CD4-positive, alpha-beta T cell treated with Interferon gamma for 1 hour (primary cell): ENCODE data around the gene CCBE1.

Experiments
- DNase-seq: peaks from one replicate; pipeline ENCODE4 v3.0.0-alpha.2; 2020

Gene CCBE1

DNA sequence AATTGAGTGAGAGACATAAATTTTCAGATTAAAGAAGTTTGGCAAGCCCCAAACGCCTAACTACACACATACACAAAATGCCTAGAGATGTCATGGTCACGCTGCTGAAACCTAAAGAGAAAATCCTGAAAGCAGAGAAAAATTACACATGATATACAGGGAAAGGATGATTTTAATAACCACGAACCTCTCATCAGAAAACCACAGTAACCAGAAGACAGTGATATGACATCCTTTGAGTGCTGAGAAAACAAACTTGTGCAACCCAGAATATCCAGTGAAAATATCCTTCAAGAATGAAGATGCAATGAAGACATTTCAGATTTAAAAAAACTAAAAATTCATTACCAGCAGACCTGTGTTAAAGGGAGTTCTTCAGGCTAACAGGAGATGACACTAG is 215.8 kb downstream of the CCBE1 start:
- no peak for DNase-seq

DNA sequence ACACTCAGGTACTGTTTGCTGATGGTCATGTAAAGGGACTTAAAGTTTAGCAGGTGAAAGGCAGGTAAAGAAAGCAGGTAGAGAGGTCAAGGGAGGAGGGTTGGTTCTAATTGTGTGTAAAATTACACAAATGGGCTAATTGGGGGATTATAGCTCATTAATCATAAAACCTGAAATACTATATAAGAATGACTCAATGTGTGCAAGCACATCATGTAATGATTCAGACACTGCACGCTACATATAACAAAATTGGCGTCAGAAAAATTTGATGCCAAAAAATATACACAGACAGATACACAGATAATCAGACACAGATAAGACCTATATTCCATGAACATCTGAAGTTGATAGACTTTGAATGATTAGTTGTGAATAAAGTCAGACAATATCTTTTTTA is 217.4 kb downstream of the CCBE1 start:
- no peak for DNase-seq

DNA sequence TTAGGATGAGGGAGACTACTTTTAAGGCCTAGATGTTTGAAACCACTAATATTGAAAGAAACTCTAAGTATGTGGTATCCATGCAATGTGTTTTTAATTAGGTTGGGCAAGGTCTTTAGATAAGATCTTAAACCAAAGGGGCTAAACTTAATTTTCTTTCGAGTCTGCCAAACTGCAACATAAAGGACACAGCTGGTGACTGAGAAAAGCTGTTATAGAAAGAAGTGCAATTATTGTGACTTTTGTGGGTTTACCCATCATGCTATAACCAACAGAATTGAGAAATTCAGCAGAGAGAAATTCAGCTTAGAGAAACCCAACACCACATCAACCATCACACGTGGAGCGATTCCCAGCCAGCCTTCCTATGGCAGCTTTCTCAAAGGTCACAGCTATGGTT is 218.6 kb downstream of the CCBE1 start:
- DNase-seq = no peak

DNA sequence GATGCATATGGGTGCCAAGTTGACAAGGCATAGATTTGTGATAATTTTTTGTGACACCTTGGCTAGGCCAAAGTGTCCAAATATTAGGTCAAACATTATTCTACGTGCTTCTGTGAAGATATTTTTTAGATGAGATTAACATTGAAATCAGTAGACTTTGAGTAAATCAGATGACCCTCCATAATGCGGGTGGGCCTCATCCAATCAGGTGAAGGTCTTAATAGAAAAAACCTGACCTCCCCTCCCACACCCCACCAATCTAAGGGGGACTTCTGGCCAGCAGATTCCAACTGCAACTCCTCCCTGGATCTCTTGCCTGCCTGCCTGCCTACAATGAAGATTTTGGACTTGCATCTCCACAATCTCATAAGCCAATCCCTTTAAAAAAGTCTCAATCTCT is 219.4 kb downstream of the CCBE1 start:
- DNase-seq = no peak

DNA sequence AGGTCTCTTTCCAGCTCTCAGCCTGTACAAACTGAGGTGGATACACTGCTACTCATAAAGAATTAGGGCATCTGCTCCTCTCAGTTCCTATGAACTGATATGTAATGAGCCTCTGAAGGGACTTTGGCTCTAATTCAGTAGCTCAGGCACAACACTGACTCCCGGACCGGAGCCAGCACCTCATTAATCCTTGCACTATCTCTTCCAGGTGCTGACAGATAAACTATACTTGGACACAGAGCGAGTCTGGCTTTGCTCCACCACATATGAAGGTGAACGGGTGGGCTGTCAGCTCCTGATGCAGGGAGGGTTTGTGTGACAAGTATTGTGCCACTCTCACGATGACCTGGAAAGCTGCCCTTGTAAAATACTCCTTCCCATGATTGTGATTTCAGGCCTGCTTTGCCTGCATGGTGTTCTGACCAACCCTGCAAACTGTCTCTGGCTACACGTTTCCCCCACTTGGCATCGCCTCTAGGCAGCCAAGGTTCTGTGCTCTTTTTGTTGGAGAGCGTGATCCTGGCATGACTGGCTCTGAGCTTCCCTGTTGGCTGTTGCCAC is 226.6 kb downstream of the CCBE1 start:
- DNase-seq = no peak

DNA sequence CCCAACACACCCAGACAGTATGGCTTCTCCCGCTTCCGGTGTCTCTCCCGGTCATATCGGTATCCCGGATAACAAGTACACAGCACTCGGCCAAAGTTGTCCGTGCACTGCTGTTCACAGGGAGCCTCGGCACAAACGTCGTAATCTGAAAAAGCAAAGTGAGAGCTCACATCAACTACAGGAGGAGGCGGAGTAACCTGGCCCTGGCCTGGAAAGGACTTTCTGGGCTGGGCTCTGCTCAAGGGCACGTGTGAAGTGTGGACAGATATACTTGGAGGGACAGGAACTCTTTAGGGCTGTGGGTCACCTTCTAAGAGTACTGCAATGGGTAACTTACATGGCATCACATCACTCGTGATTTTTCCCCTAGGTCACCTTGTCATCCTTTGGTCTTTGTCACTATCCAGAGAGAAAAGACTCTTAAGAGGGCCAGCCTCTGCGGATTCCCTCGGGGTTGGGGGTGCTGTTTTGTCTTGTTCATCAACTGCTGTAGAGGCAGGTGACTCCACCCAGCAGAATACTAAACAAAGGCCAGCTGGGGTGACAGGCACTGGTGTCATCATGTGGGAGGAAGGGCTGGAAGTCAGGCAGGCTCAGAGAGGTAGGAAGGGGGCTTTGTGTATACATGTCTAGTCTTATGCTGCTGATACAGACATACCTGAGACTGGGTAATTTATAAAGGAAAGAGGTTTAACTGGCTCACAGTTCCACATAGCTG is 227.6 kb downstream of the CCBE1 start:
- no peak for DNase-seq

DNA sequence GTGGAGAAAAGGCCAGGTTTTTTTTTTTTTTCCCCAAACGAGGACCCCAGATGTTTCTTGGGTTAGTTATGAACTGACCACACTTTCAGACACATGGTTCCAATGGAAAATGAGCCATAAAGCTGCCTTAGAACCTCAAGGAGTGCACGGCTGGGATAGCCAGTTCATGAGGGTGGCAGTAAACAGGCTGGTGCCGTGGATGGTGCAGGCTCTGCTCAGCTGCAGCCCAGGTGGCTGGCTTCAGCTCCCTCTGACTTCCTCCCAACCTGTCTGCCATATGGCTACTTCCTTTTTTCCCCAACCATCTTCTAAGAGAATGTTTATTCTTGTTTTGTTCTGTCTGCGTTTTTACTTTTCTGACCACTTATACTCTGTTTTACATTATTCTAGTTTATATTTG is 228.4 kb downstream of the CCBE1 start:
- DNase-seq = no peak

DNA sequence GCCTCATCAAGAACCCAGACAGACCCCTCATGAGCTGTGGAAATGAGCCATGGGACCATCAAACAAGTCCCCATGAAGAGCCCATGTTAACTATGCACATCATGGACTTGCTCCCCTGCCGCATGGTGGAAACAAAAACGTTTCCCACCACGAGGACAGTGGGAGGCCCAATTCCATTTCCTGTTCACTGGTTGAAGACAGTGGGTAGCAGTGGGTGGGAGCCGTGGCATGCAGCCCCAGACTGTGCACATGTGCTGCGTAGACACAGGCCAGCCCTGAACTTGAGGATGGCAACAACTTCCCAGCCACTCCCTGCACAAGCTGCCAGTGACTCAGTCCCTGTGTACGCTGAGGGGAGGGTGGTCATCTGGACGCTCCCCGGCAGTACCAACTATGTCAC is 229.7 kb downstream of the CCBE1 start:
- no peak for DNase-seq

DNA sequence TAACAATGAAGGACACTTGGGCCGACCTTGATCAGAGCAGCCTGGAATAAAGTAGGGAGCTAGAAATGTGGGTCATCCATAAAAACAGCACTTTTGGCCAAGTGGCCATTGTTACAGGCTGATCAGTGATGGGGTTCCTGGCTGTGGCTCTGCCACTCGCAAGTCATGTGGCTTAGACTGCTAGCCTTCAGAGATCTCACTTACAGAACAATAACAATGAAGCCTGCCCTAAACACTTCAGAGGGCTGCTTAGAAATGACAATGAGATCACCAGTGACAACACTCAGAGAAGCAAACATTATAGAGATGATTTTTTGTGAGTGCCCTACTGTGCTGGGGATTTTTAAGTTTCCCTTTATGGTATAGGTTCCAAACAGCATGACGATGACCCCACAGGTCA is 230.2 kb downstream of the CCBE1 start:
- no peak for DNase-seq

DNA sequence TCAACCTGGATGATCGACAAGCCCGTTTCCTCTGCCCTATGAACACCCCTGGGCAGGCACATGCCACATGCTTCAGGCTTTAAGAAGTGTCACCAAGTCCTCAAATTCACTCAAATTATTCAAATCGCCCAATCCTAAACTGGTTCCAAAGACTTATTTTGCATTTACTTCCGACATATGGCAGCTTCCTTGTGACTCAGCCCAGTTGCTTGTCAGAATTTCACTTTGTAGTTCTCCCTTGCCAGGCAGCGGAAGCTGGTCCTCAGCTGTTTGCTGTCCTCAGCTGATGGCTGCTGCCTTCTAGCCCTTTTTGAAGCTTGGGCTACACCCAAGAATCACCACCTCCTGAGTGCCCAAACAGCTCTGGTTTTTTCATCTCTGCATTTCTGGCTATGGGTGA is 232.7 kb downstream of the CCBE1 start:
- no peak for DNase-seq

DNA sequence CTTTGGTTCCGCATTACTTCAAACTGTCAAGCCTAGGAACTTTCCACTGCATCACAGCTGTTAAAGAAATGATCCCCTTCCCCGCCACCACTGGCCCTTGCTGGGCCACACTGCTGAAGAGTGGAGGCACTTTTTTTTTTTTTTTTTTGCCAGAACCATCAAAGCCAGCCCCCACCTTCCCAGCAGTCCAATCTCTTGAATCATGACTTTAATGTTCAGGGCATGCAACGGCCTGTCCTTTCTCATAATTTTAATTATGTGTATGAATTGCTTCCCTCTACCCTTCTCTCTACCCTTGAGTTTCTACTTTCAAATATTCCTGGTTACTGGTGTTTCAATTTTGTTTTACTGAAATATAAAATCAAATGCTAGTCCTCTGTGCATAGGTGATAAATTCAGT is 236.1 kb downstream of the CCBE1 start:
- DNase-seq = no peak

DNA sequence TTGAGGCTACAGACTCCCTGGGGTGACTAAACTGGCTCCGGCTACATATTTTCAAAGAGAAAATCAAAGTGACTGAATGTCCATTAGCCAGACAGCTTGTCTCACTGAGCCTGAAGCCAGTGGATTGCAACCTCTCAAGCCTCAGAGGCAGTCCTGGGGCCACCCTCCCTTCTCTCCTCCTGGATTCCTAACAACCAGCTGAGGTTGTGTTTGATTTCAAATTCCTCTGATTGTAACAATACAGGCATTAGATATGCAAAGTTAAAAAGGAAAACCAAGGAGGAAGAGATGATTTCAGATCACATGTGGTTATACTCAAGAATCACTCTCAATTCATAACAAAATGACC is 237.2 kb downstream of the CCBE1 start:
- DNase-seq = no peak

DNA sequence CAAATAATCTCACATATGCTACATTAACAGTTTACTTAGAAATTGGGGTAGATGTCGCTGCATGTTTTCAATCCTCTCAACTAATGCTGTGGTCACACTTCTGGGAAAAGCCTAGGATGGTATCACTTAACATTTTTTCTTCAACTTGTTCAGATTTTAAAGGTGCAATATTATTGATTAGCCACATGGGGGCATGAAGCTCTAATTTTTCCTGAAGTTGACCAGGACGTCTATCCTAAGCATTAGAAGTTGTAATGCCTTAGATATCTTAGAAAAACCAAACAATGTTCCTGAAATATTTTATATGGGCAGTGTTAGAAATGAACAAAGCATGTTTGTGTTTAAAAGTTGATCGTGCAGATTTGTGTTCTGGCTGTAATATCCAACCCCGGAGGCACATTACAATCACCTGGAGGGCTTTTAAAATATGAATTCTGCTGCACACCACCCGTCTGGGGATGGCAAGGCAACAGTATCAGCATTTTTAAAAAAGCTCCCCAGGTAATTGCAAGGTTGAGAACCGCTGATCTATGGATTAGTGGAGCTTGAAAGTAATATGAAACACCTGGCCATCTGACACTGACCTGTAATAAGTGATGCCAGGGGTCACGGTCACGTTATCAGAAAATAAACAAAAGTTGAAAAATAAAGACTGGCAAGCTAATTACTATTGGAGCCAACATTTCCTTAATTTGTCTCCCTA is 237.7 kb downstream of the CCBE1 start:
- no peak for DNase-seq

DNA sequence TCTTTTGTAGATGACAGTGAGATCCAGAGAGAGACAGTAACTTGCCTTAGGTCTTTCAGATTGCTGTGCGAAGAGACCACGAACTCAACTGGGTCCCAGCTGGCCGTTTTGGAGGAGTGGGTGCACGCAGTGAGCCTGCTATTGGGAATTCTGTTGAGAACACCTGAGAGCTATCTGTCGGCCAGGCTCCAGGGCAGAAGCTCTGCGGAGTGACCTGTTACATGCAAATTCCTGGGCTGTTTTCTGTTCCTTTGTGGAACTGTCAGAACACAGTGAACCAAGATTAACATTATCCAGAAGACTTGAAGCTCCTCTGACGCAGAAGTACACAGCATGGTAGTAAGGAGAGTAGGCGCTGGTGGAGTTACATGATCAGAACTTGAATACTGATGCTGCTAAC is 238.6 kb downstream of the CCBE1 start:
- no peak for DNase-seq

DNA sequence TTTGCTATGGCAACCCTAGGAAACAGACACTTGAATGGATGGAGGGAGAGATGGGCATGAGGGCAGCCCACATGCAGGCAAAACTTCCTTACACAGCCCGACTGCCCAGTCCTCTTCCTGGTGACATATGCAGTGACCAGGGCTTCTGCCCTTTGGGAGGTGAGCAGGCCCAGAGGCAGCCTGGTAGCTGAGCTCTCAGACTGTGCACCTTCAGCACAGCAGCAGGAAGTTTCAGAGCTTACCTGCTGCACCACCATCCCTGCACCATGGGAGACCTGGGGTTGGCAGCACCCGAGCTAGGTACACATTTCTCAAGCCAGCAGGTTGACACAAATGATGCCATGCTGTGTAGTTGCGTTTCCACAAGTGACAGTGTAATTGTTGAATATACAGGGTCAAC is 240.6 kb downstream of the CCBE1 start:
- no peak for DNase-seq

DNA sequence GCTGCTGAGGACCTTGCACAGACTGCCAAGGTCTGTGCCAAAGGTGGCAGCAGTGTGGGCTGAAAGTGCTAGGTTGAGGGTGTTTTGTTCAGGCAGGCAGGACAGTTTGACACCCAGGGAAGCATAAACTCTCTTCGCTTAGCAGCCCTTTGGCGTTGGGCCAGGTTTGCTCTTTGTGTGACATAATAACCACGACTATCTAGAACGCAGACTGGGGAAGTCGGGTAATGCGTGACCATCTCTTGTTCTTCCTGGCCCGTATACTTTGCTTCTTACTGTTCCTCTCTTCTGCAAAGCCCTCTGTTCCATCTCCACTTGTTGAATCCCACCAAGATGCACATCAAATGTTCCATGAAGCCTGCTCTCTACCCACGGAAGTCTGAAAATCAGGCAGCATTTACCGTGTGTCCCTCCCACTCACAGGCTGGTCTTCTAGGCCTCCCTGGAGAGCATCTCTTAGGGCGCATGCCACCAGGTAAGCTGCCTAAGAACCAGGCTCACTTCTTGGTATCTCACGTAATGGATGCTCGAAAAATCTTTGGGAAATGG is 241.4 kb downstream of the CCBE1 start:
- no peak for DNase-seq

DNA sequence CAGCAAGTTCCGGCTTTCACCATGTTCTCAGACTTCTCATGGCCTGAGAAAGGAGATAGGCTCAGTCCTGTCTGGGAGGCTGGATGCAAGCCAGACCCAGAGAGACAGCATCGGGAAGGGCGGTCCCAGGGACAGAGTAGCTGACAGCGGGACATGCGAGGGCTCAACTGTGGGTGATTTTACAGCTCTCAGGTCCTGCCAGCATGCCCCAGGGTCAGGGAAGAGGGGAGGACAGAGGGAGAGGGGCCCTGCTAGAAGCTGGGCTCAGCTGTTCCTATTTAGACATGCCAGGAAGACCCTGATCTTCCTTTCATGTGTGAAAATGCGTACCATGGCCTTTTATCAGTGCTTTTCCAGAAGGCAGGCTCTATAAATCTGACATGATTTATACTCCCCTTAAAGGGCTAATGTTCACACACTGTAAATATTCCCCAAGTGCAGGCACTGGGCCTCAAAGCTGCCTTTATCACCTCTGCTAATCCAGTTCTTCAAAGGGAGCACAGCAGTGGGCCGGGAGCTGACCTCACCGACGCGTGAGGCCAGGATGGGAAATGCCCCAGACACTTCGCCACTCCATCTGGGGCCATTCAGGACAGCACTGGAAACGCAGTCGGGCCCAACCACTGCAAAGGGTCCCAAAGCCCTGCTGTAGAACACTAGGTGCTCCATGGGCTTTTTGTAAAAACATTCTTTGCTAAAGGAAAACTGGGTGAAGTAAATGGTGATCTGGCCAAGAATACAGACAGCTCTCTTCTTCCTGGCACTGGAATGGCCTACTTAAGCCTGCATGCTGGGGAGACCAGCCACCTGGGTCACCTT is 242.1 kb downstream of the CCBE1 start:
- no peak for DNase-seq

DNA sequence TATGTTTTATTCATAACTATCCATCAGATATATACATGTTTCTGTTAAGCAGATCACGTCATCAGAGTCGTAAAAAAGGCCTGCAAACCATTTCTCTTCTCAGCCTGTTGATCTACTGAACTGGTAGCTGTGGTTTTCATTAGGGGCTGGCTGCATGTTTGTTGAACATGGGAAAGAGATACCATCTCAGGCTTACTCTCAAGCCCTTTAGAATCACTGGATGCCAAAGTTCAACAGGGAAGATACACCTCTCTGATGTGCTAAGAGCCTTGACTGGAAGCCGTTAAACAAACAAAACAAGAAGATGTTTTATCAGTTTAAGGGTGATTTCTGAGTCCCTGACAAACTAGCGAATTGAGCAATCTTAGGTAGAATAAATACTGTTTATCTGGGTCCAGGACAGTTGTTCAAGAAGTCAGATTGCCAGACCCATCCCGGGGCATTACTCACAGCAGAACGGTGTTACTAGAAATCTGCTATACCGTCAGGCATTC is 243.7 kb downstream of the CCBE1 start:
- no peak for DNase-seq

DNA sequence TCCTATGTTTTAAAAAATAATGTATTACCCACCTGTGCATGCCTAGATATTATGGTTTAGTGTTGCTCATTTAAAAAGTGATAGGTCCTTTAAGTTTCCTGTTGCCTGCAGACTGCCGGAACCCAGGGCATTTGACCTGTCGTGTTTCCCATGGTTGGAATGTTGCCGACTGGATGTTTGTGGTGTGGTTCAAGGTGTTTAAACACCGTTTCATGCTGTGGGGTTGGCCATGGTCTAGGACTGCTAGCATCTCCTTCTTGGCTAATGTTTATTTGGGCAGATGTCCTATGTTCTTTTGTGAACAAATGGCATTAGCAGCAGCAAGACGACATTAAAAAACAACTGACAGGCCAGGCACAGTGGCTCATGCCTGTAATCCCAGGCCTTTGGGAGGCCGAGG is 245.3 kb downstream of the CCBE1 start:
- no peak for DNase-seq

DNA sequence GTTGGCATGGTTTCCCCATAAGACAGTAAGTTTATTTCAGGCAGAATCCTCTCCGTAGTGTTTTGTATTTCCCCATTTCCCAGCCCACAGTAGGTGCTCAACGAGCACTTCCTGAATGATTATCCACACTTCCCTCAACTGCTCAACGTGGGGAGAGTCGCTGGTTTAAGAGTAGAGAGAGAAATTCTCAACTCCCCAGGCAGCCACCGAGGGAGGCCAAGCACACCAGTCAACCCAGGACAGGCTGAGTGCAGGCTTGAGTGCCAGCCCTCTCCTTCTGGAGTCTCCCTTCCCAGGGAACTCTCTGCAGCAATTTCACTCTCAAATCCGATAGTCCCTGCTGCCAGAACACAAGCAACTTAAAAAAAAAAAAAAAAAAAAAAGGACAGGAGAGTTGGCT is 246.2 kb downstream of the CCBE1 start:
- no peak for DNase-seq

DNA sequence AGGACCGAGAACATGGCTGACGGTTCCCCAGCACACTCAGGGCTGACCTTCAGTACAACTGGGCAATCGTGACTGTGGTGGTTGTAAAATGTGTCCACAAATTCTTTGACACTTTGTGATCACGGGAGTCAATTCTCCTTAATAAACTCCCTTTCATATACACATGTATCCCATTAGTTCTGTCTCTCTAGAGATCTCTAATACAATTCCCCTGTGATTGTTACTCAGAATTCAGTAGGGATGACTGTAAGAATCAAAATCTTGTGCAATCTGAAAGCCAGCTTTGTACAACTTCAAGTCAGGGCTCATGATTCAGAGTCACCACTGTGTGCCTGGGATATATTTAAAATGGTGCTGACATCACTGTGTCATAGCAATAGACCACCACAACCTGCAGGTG is 248.7 kb downstream of the CCBE1 start:
- DNase-seq = no peak

DNA sequence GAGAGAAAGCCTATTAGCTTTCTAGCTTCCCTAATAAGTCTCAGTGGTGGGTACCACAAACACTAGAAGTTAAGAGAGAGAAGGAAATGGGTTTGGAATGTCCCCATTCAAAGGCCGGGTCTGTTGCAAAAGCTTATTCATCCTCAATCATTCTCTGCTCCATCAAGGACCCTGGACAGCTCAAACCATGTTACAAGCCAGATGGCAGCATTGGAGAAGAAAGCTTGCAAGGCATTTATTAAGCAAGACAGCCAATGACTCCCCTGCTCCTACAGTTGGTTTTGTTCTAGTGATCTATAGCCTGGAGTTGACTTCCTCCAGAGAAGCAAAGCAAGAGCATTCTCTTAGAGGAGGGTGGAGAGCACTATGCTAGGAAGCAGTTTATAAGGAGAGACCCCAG is 251.2 kb downstream of the CCBE1 start:
- no peak for DNase-seq

DNA sequence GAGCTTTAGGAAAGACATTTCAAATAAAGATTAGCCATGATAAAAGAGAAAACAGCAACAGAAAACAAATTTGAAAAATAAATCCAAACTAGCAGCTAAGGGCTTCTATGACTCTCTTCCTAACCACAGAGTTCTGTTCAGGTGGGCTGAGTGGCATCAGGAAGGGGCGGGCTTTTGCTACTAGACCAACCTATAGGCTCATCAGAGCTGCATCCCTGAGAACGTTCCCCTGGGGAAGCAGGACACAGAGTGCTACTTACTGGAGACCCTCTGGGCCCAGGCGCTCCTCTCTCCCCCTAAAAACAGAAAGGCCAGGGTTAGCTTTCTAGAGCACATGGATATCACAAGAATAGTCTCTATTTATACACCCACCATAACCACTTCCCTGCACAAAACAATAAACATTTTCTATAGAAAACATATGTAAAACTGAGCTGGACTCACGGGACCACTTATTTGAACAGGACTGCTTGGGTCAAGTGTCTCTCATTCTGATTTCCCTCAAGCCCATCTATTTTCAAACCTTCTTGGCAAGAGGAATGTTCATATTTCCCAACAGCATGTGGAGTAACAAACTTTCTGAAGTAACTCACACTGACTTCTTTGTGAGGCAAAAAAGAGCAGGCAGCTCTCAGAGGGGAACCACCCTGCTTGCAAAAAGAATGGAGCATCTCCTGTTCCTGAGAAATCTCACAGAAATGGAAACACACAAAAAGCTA is 259.2 kb downstream of the CCBE1 start:
- DNase-seq = no peak
